NCI-H1436 treated with DMSO at 0.1 percent for 48 hours (cell line): ENCODE data around the gene AJM1.

Source experiments
- DNase-seq: peaks from one replicate; lab custom pipeline; 2025; lab: John Stamatoyannopoulos, UW

AJM1 gene

GRCh38 chr9:136845465-136846260, 3.4 kb downstream of the AJM1 start:
- no peak for DNase-seq

GRCh38 chr9:136846376-136847087, 4.3 kb downstream of the AJM1 start:
- DNase-seq = no peak

GRCh38 chr9:136847088-136847825, 5.0 kb downstream of the AJM1 start:
- no peak for DNase-seq

- DNase-seq = no peak
These were observed 5.6 kb downstream of the AJM1 start for GRCh38 chr9:136847826-136848392.

GRCh38 chr9:136848393-136849037, 6.2 kb downstream of the AJM1 start:
- no peak for DNase-seq

- peak; percentile 90 for DNase-seq
These were observed 7.0 kb downstream of the AJM1 start, which contains the start of gene PHPT1 for GRCh38 chr9:136849038-136849959. Gene PHPT1 (plus strand): TSS chr9:136849409. CDS start chr9:136849431, 22 bp downstream.

- no peak for DNase-seq
These were observed 7.9 kb downstream of the AJM1 start for GRCh38 chr9:136849960-136850865.

- no peak for DNase-seq
These were observed 8.8 kb downstream of the AJM1 start for GRCh38 chr9:136850866-136851775.

- no peak for DNase-seq
These were observed 9.8 kb downstream of the AJM1 start, which contains the start of gene MAMDC4 for GRCh38 chr9:136851941-136852663. Gene MAMDC4 (plus strand): TSS chr9:136852346. CDS start chr9:136852417, 71 bp downstream.

GRCh38 chr9:136852664-136853595, 10.7 kb downstream of the AJM1 start:
- no peak for DNase-seq

- DNase-seq = no peak
These were observed 11.4 kb downstream of the AJM1 start for GRCh38 chr9:136853596-136854112.

- DNase-seq = no peak
These were observed 12.0 kb downstream of the AJM1 start for GRCh38 chr9:136854113-136854841.

- DNase-seq = no peak
These were observed 12.7 kb downstream of the AJM1 start for GRCh38 chr9:136854842-136855460.

- DNase-seq = no peak
These were observed 13.3 kb downstream of the AJM1 start for GRCh38 chr9:136855461-136856078.

GRCh38 chr9:136856079-136856476, 13.8 kb downstream of the AJM1 start:
- no peak for DNase-seq
